AG09309 (cell line): ENCODE data around the gene HBEGF.

Experiments used
- DNase-seq: peaks from one replicate; pipeline ENCODE4 v3.0.0-alpha.2; 2010; ENCODE audit warnings: low read depth
- H3K4me3 ChIP-seq: 2 replicates; pipeline ENCODE4 v1.5.1; 2011; ENCODE audit warnings: mild to moderate bottlenecking, low read depth, low read length, moderate library complexity; ENCODE audit not compliant: control insufficient read depth
- TF ChIP-seq, protein P1 (sequence below): IDR thresholded peaks from 2 replicates; pipeline ENCODE4 v1.5.1; 2011; ENCODE audit warnings: mild to moderate bottlenecking, low read depth, low read length, inconsistent platforms; ENCODE audit not compliant: insufficient read depth, control insufficient read depth; ENCODE audit errors: missing control alignments

Gene HBEGF, protein sequence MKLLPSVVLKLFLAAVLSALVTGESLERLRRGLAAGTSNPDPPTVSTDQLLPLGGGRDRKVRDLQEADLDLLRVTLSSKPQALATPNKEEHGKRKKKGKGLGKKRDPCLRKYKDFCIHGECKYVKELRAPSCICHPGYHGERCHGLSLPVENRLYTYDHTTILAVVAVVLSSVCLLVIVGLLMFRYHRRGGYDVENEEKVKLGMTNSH

DNA sequence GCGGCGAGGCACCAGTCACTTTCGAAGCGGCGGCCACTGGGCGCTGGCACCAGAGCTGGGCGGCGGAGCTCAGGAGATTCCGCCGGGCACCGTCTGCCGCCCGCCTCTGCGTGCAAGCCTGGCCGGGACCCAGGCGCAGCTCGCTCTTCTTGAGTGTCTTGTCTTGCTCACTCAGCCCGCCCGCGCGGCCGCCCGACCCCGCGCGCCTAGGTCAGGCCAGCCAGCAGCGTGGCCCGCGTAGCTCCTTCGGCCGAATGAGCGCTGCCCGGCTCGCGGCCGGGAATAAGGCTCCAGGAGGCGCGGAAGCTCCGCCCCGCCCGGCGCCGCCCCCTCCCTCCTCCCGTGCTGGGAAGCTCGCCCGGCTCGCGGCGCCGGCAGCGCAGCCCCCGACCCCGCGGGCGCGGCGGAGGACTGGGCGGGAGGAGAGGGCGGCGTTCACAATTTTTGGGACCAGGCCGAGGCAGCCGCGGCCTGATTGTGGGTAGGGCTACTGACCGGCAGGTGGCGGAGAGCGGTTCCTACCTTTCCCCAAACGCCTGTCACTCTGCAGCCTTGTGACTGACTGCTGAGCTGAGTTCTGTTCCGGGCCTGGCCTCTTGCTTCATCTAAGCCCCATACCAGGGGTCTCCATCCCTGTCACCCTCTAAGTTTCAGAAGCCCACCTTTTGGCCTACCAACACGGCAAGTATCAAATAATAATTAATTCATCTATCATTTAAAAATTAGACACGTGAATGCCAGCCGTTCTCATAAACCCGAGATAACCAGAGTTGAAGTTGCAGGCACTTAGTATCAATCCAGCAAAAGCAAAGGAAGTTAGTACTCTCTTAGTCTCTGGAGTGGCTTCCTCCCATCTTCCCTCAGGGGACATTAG lies at the start of gene HBEGF:
Gene HBEGF, minus strand, starts transcription at position 256 of the 874 bp plus-strand sequence. CDS start 275 bp downstream, outside the sequence.
- TF ChIP-seq, protein P1, sequence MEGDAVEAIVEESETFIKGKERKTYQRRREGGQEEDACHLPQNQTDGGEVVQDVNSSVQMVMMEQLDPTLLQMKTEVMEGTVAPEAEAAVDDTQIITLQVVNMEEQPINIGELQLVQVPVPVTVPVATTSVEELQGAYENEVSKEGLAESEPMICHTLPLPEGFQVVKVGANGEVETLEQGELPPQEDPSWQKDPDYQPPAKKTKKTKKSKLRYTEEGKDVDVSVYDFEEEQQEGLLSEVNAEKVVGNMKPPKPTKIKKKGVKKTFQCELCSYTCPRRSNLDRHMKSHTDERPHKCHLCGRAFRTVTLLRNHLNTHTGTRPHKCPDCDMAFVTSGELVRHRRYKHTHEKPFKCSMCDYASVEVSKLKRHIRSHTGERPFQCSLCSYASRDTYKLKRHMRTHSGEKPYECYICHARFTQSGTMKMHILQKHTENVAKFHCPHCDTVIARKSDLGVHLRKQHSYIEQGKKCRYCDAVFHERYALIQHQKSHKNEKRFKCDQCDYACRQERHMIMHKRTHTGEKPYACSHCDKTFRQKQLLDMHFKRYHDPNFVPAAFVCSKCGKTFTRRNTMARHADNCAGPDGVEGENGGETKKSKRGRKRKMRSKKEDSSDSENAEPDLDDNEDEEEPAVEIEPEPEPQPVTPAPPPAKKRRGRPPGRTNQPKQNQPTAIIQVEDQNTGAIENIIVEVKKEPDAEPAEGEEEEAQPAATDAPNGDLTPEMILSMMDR = peak; percentile 52
- peak within 1 kb of the TSS; percentile 67 for H3K4me3 ChIP-seq
- DNase-seq = no peak

- TF ChIP-seq, protein P1 = no peak
- no peak for DNase-seq
- H3K4me3 ChIP-seq = no peak overlapping the region
These were observed 47.3 kb upstream of the HBEGF start for GRCh38 chr5:140393738-140394137.

DNA sequence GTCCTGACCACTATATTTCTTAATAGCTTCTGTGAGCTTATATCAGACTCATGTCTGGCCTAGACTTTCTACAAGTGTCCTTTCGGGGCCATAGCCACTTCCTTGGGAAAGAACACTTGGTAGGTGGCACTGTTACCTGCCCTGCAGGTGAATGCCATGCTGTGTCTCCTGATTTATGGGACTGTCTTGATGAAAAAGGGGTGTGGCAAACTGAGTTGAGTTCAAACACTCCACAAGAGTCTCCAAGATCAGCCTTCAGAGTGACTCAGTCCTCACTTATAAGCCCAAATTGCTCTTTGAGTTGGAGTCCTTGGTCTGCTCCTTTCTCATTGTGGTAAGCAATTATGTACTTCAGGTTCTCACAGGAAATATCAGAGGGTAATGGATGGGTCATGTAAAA lies 45.3 kb upstream of the HBEGF start:
- DNase-seq = no peak
- H3K4me3 ChIP-seq = no peak overlapping the region
- TF ChIP-seq, protein P1 = no peak

- H3K4me3 ChIP-seq = no peak overlapping the region
- peak; percentile 29 for DNase-seq
- TF ChIP-seq, protein P1 = no peak
These were observed 44.9 kb upstream of the HBEGF start for GRCh38 chr5:140391312-140391711.

GRCh38 chr5:140388052-140388451 lies 41.6 kb upstream of the HBEGF start:
- H3K4me3 ChIP-seq = no peak overlapping the region
- DNase-seq = no peak

GRCh38 chr5:140383300-140383699 lies 36.9 kb upstream of the HBEGF start:
- TF ChIP-seq, protein P1 = no peak
- DNase-seq = no peak
- no peak overlapping the region for H3K4me3 ChIP-seq

More at GRCh38 chr5:140388052-140388451, 41.6 kb upstream of the HBEGF start:
- TF ChIP-seq, protein P1 = no peak
